HCT116 (cell line): Measurements from ENCODE around the gene SERTAD1. TPM values are rescaled to one million over a fixed set of nuclear protein-coding genes. Genes with fewer than 3 reads are reported as not detected.
"Not testable (repeated sequence)": the region's sequence is repeated elsewhere in the genome, so short reads cannot be mapped to it uniquely, and the experiment has no call there.

ENCODE experiments used
- ATAC-seq: fragments of 200-7000 bp; cut with Tn5 transposase; 2 replicates; pipeline ENCODE4 v1.9.1; 2020; ENCODE audit warnings: mild to moderate bottlenecking, moderate library complexity
- BruUV-seq: library from RNA; stranded (reverse); fragments of 400-500 nt; replicated peaks from 2 replicates; lab custom pipeline; 2021; lab: Mats Ljungman, UMichigan
- CTCF ChIA-PET: fragments of 300-600 bp; sonication (Branson Sonifier 250); formaldehyde crosslinking; loops from one replicate; lab custom pipeline; 2021; ENCODE audit warnings: antibody characterized with exemption; lab: Charles Lee
- POLR2A ChIA-PET: fragments of 300-600, 350-600 bp; sonication (Branson Sonifier 250); formaldehyde crosslinking; loops from one replicate; lab custom pipeline; 2021; ENCODE audit warnings: antibody characterized with exemption; lab: Charles Lee
- RAD21 ChIA-PET, 2 experiments: fragments of 300-600 bp; sonication (Branson Sonifier 250); formaldehyde crosslinking; loops; one replicate each; lab custom pipeline; 2023; ENCODE audit warnings: low total read pairs in 2 of 2; ENCODE audit not compliant: uncharacterized antibody in 2 of 2, unreplicated experiment in 2 of 2, low non-redundant PET in 1 of 2; lab: Charles Lee
- DNase-seq: peaks from one replicate; pipeline ENCODE4 v3.0.0-alpha.2; 2010; ENCODE audit warnings: low read depth, low spot score
- H2AFZ ChIP-seq: fragments of 200-600 bp; shearing (Covaris generic), sonication (generic); 2 replicates; pipeline ENCODE4 v1.6.1; 2017; ENCODE audit warnings: low read depth, mixed run types, mixed read lengths, antibody characterized with exemption, low read length; ENCODE audit not compliant: poor library complexity, severe bottlenecking
- H3K27ac ChIP-seq: 2 replicates; pipeline ENCODE4 v1.5.1; 2012; ENCODE audit warnings: low read depth, low read length
- H3K27me3 ChIP-seq: fragments of 200-600 bp; sonication (generic); 2 replicates; pipeline ENCODE4 v1.6.1; 2016; ENCODE audit warnings: mixed run types, low read length, mixed read lengths; ENCODE audit not compliant: insufficient read depth
- H3K36me3 ChIP-seq, 2 experiments: fragments of 200-500 bp in 1 of 2; fragments of 200-600 bp in 1 of 2; sonication (Bioruptor generic) in 1 of 2; sonication (generic) in 1 of 2; 2 replicates each; pipeline versions ENCODE4 v1.5.1 to v1.6.1; 2014 to 2016; ENCODE audit warnings: low read length in 2 of 2, inconsistent platforms in 1 of 2, mixed read lengths in 1 of 2, mixed run types in 1 of 2; ENCODE audit not compliant: insufficient read depth in 2 of 2, control insufficient read depth in 1 of 2
- H3K4me1 ChIP-seq, 2 experiments: fragments of 200-600 bp in 1 of 2; sonication (generic) in 1 of 2; 2 replicates each; pipeline versions ENCODE4 v1.5.1 to v1.6.1; 2012 to 2017; ENCODE audit warnings: low read length in 2 of 2, inconsistent platforms in 1 of 2, mild to moderate bottlenecking in 1 of 2, mixed read lengths in 1 of 2, mixed run types in 1 of 2, moderate library complexity in 1 of 2; ENCODE audit not compliant: insufficient read depth in 2 of 2, control insufficient read depth in 1 of 2
- H3K4me2 ChIP-seq: fragments of 200-600 bp; sonication (generic); 2 replicates; pipeline ENCODE4 v1.6.1; 2017; ENCODE audit warnings: mixed run types, low read length, mixed read lengths
- H3K4me3 ChIP-seq, 2 experiments: fragments of 200-600 bp in 1 of 2; sonication (generic) in 1 of 2; replicated peaks in 1 of 2; 2 replicates each; pipeline ENCODE4 v1.5.1; 2011 to 2016; ENCODE audit warnings: low read length in 2 of 2, control low read depth in 1 of 2, low read depth in 1 of 2, mild to moderate bottlenecking in 1 of 2, mixed read lengths in 1 of 2, mixed run types in 1 of 2
- H3K79me2 ChIP-seq: fragments of 200-600 bp; sonication (generic); 2 replicates; pipeline ENCODE4 v1.6.1; 2017; ENCODE audit warnings: mild to moderate bottlenecking, mixed run types, low read length, moderate library complexity, mixed read lengths; ENCODE audit not compliant: insufficient read depth
- H3K9ac ChIP-seq: fragments of 200-600 bp; sonication (generic); 2 replicates; pipeline ENCODE4 v1.6.1; 2016; ENCODE audit warnings: low read length, mixed read lengths
- H3K9me2 ChIP-seq: fragments of 200-600 bp; sonication (generic), shearing (Covaris generic); 2 replicates; pipeline ENCODE4 v1.6.1; 2017; ENCODE audit warnings: mixed run types, mild to moderate bottlenecking, moderate library complexity; ENCODE audit not compliant: insufficient read depth
- H3K9me3 ChIP-seq, 2 experiments: fragments of 200-500 bp in 1 of 2; fragments of 200-600 bp in 1 of 2; sonication (Bioruptor generic) in 1 of 2; sonication (generic) in 1 of 2; 2 replicates each; pipeline ENCODE4 v1.6.1; 2014 to 2017; ENCODE audit warnings: low read length in 2 of 2, mixed read lengths in 2 of 2, inconsistent platforms in 1 of 2, low read depth in 1 of 2, mild to moderate bottlenecking in 1 of 2, mixed run types in 1 of 2, moderate library complexity in 1 of 2; ENCODE audit not compliant: control insufficient read depth in 1 of 2, insufficient read depth in 1 of 2
- H4K20me1 ChIP-seq: fragments of 200-600 bp; sonication (generic), shearing (Covaris generic); 2 replicates; pipeline ENCODE4 v1.6.1; 2017; ENCODE audit warnings: mixed run types, mild to moderate bottlenecking, moderate library complexity; ENCODE audit not compliant: insufficient read depth
- EGR1 ChIP-seq: IDR thresholded peaks from 2 replicates; pipeline ENCODE4 v1.6.1; 2012; ENCODE audit warnings: low read depth
- FOSL1 ChIP-seq: IDR thresholded peaks from 2 replicates; pipeline ENCODE4 v1.6.1; 2012; ENCODE audit warnings: low read depth
- ZFX ChIP-seq: fragments of 450-650 bp; IDR thresholded peaks from 2 replicates; pipeline ENCODE4 v1.6.1; 2017
- intact Hi-C: fragments of 100-400 bp; cut with micrococcal nuclease; formaldehyde crosslinking; loops from 2 replicates; pipeline ENCODE4 v1.10.0; 2022
- total RNA-seq: library from RNA; stranded (reverse); gene quantifications from one replicate; pipeline ENCODE4 v1.2.1, GENCODE V29; 2021; ENCODE audit not compliant: unreplicated experiment
- TF ChIP-seq, protein P1 (sequence below): IDR thresholded peaks from 2 replicates; pipeline ENCODE4 v1.6.1; 2012; ENCODE audit warnings: low read depth

SERTAD1 gene
- total RNA-seq, 1 experiment from 2014 or later: 30.3 TPM

DNA sequence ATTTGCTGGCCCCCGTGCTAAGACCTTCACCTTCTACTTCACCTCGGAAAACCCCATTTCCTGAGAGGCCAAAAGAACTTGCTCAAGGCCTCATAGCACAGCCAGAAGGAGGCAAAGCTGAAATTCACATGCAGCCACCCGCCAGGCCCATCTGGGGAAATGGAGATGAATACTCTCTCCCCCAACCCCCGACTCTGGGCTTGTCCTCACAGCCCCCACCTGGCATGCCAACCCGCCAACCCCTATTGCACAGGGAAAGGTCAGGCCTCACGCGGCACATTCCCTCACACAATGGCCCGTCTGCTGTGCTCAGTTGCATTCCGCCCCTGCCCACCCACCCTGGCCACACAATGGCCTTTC, 15.8 kb downstream of the SERTAD1 start (continued):
- TF ChIP-seq, protein P1, sequence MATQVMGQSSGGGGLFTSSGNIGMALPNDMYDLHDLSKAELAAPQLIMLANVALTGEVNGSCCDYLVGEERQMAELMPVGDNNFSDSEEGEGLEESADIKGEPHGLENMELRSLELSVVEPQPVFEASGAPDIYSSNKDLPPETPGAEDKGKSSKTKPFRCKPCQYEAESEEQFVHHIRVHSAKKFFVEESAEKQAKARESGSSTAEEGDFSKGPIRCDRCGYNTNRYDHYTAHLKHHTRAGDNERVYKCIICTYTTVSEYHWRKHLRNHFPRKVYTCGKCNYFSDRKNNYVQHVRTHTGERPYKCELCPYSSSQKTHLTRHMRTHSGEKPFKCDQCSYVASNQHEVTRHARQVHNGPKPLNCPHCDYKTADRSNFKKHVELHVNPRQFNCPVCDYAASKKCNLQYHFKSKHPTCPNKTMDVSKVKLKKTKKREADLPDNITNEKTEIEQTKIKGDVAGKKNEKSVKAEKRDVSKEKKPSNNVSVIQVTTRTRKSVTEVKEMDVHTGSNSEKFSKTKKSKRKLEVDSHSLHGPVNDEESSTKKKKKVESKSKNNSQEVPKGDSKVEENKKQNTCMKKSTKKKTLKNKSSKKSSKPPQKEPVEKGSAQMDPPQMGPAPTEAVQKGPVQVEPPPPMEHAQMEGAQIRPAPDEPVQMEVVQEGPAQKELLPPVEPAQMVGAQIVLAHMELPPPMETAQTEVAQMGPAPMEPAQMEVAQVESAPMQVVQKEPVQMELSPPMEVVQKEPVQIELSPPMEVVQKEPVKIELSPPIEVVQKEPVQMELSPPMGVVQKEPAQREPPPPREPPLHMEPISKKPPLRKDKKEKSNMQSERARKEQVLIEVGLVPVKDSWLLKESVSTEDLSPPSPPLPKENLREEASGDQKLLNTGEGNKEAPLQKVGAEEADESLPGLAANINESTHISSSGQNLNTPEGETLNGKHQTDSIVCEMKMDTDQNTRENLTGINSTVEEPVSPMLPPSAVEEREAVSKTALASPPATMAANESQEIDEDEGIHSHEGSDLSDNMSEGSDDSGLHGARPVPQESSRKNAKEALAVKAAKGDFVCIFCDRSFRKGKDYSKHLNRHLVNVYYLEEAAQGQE: no peak
- TF ChIP-seq FOSL1 (no peak), ZFX (no peak), EGR1 (no peak)
- TF ChIP-seq, all 23 proteins: peak for 0

GRCh38 chr19:40408598-40408925, 17.2 kb downstream of the SERTAD1 start:
- intact Hi-C loops, H3K9me2 ChIP-seq, H3K9ac ChIP-seq, H3K36me3 ChIP-seq, H4K20me1 ChIP-seq, H3K4me3 ChIP-seq, RAD21 ChIA-PET, H3K79me2 ChIP-seq, H3K27ac ChIP-seq, DNase-seq, H2AFZ ChIP-seq, H3K27me3 ChIP-seq, H3K4me2 ChIP-seq, BruUV-seq, ATAC-seq, H3K9me3 ChIP-seq: not testable (repeated sequence)
- peaks cover 24 to 45% of the 10 kb centered on the region in 2 experiments for H3K4me1 ChIP-seq
- ChIA-PET POLR2A (interaction anchor here (4.8 kb wide), 1 partner anchor 12 kb away, joined by 14 read pairs; no protein-coding TSS in a partner anchor), CTCF (interaction anchor here (2.2 kb wide), 1 partner anchor 13 kb away, joined by 5 read pairs; no protein-coding TSS in a partner anchor)
